Endothelial cell of umbilical vein (primary cell): Measurements from ENCODE around the gene SLC4A4. TPM values are rescaled to one million over a fixed set of nuclear protein-coding genes. Genes with fewer than 3 reads are reported as not detected.

Experiments
- BruUV-seq: library from RNA; stranded (reverse); fragments of 400-500 nt; replicated peaks from 2 replicates; lab custom pipeline; 2021; lab: Mats Ljungman, UMichigan
- CTCF ChIA-PET: fragments of 300-600, 350-600 bp; sonication (Branson Sonifier 250); formaldehyde crosslinking; loops from one replicate; lab custom pipeline; 2021; ENCODE audit warnings: antibody characterized with exemption, inconsistent platforms; lab: Charles Lee
- POLR2A ChIA-PET: fragments of 300-600, 350-600 bp; sonication (Branson Sonifier 250); formaldehyde crosslinking; loops from one replicate; lab custom pipeline; 2021; ENCODE audit warnings: antibody characterized with exemption, inconsistent platforms; lab: Charles Lee
- DNase-seq: peaks from one replicate; pipeline ENCODE4 v3.0.0-alpha.2; 2011; ENCODE audit warnings: low read depth, low spot score
- FAIRE-seq: peaks from 2 replicates; lab custom pipeline; 2011; peaks lifted over from hg19 to GRCh38; lab: Jason Lieb, UNC
- H2AFZ ChIP-seq: 2 replicates; pipeline ENCODE4 v1.6.0; 2012; ENCODE audit warnings: low read depth, low read length, control low read depth, inconsistent platforms
- H3K27ac ChIP-seq: 2 replicates; pipeline ENCODE4 v1.5.1; 2011; ENCODE audit warnings: low read depth, mild to moderate bottlenecking, control low read depth, low read length, moderate library complexity; ENCODE audit not compliant: insufficient read depth
- H3K27me3 ChIP-seq, 2 experiments: 2 replicates each; pipeline versions ENCODE4 v1.6.0 to v1.6.1; 2011; ENCODE audit warnings: low read length in 2 of 2, mixed read lengths in 1 of 2; ENCODE audit not compliant: control insufficient read depth in 2 of 2, insufficient read depth in 2 of 2
- H3K36me3 ChIP-seq, 2 experiments: 2 replicates in 1 of 2; 3 replicates in 1 of 2; pipeline ENCODE4 v1.5.1; 2011; ENCODE audit warnings: low read length in 2 of 2, mild to moderate bottlenecking in 1 of 2, moderate library complexity in 1 of 2; ENCODE audit not compliant: control insufficient read depth in 2 of 2, insufficient read depth in 2 of 2; ENCODE audit errors: extremely low read depth in 1 of 2
- H3K4me1 ChIP-seq: 3 replicates; pipeline ENCODE4 v1.5.1; 2011; ENCODE audit warnings: mild to moderate bottlenecking, low read length; ENCODE audit not compliant: control insufficient read depth, insufficient read depth; ENCODE audit errors: extremely low read depth
- H3K4me2 ChIP-seq: 2 replicates; pipeline ENCODE4 v1.6.1; 2011; ENCODE audit warnings: low read length, control low read depth, mixed read lengths; ENCODE audit not compliant: insufficient read depth
- H3K4me3 ChIP-seq, 3 experiments: fragments of 200-600 bp in 1 of 3; sonication (generic), shearing (Covaris generic) in 1 of 3; replicated peaks in 1 of 3; 2 replicates each; pipeline ENCODE4 v1.5.1; 2011 to 2016; ENCODE audit warnings: control low read depth in 3 of 3, low read length in 3 of 3, mild to moderate bottlenecking in 2 of 3, inconsistent platforms in 1 of 3, low read depth in 1 of 3, moderate library complexity in 1 of 3; ENCODE audit not compliant: insufficient read depth in 1 of 3
- H3K79me2 ChIP-seq: 2 replicates; pipeline ENCODE4 v1.6.0; 2012; ENCODE audit warnings: low read length, inconsistent platforms; ENCODE audit not compliant: control insufficient read depth, insufficient read depth
- H3K9ac ChIP-seq: replicated peaks from 2 replicates; pipeline ENCODE3; 2011; ENCODE audit warnings: low read length, control low read depth; ENCODE audit not compliant: insufficient read depth; ENCODE audit errors: extremely low read depth
- H3K9me1 ChIP-seq: replicated peaks from 3 replicates; pipeline ENCODE4 v1.6.0; 2011; ENCODE audit warnings: mild to moderate bottlenecking, low read length; ENCODE audit not compliant: control insufficient read depth, insufficient read depth; ENCODE audit errors: extremely low read depth
- H3K9me3 ChIP-seq: replicated peaks from 2 replicates; pipeline ENCODE4 v1.5.1; 2012; ENCODE audit warnings: low read length, inconsistent platforms; ENCODE audit not compliant: control insufficient read depth, insufficient read depth
- H4K20me1 ChIP-seq: replicated peaks from 2 replicates; pipeline ENCODE3; 2011; ENCODE audit warnings: mild to moderate bottlenecking, low read length; ENCODE audit not compliant: control insufficient read depth, insufficient read depth; ENCODE audit errors: extremely low read depth
- EZH2 ChIP-seq: IDR thresholded peaks from 2 replicates; pipeline ENCODE4 v1.6.1; 2012; ENCODE audit warnings: borderline replicate concordance, low read depth, mild to moderate bottlenecking, moderate library complexity, low read length, inconsistent platforms; ENCODE audit not compliant: severe bottlenecking
- FOS ChIP-seq: IDR thresholded peaks from 2 replicates; pipeline ENCODE4 v1.6.1; 2011; ENCODE audit warnings: mild to moderate bottlenecking, low read length, moderate library complexity, borderline replicate concordance; ENCODE audit not compliant: insufficient read depth
- GATA2 ChIP-seq: IDR thresholded peaks from 2 replicates; pipeline ENCODE4 v1.7.0; 2011; ENCODE audit warnings: low read depth, mild to moderate bottlenecking, moderate library complexity, mixed read lengths, low read length; ENCODE audit not compliant: insufficient read length, insufficient read depth
- JUN ChIP-seq: IDR thresholded peaks from 2 replicates; pipeline ENCODE4 v1.6.1; 2011; ENCODE audit warnings: borderline replicate concordance, low read depth; ENCODE audit not compliant: insufficient read length, insufficient read depth
- MYC ChIP-seq: IDR thresholded peaks from one replicate; pipeline ENCODE4 v1.6.1; 2011; ENCODE audit warnings: mild to moderate bottlenecking, low read depth, low read length
- POLR2A ChIP-seq: IDR thresholded peaks from 2 replicates; pipeline ENCODE4 v1.6.1; 2012; ENCODE audit warnings: low read depth, mild to moderate bottlenecking, control low read depth, low read length
- POLR2AphosphoS5 ChIP-seq: IDR thresholded peaks from 2 replicates; pipeline ENCODE4 v1.6.1; 2012; ENCODE audit warnings: low read depth, mild to moderate bottlenecking, control low read depth, low read length, moderate library complexity; ENCODE audit not compliant: insufficient read depth
- dilution Hi-C: fragments of 300-500 bp; cut with MboI; formaldehyde crosslinking; loops from one replicate; pipeline ENCODE4 v1.15.0; 2019; ENCODE audit warnings: low sequenced_read_pairs; ENCODE audit not compliant: extremely low pct_ligation_motif_present
- intact Hi-C: fragments of 100-400 bp; cut with micrococcal nuclease; formaldehyde crosslinking; loops from one replicate; pipeline ENCODE4 v1.10.0; 2022
- polyA plus RNA-seq, 4 experiments: library from polyadenylated mRNA; depleted of rRNA in 3 of 4; stranded (reverse) in 3 of 4; unstranded in 1 of 4; fragments of >200 nt; gene quantifications; 2 replicates each; pipeline versions ENCODE4 v1.2.1 to v1.2.3, GENCODE V29; 2011 to 2012; ENCODE audit warnings: missing spikeins in 1 of 4
- total RNA-seq: library from RNA; stranded (reverse); gene quantifications from 2 replicates; pipeline ENCODE4 v1.2.3, GENCODE V29; 2021
- TF ChIP-seq, protein P1 (sequence below), 2 donors: IDR thresholded peaks; 1 replicate in 1 of 2; 2 replicates in 1 of 2; pipeline ENCODE4 v1.5.1; 2011; ENCODE audit warnings: low read length in 2 of 2, mild to moderate bottlenecking in 2 of 2, moderate library complexity in 2 of 2, control low read depth in 1 of 2, inconsistent platforms in 1 of 2, low read depth in 1 of 2; ENCODE audit not compliant: insufficient read depth in 1 of 2; ENCODE audit errors: extremely low read depth in 1 of 2
- TF ChIP-seq, protein P2 (sequence below): IDR thresholded peaks from 2 replicates; pipeline ENCODE4 v1.6.1; 2011; ENCODE audit not compliant: insufficient read depth, insufficient read length

The SLC4A4 gene
- total and polyA plus RNA-seq, 2 donors (not counting 3 experiments of a cell fraction or from before 2014, with no cell fraction given) = not detected

DNA sequence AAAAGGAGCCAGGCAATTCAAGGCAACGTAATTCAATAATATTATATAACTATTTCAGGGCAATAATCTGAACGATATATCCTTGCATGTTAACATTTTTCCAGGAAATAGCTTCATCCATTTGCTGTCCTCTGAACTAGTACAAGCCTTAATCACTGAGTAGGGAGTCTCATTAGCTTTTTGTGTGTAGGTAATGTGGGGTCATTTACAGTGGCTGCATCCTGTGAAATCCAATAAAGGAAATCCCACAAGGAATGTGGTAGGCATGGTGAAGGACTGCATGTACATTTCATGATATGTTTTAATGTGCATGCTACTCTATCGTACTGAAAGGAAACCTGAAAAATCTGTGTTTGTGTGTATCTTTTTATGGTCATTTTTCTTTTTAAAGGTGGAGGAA lies 103.5 kb downstream of the SLC4A4 start:
- ChIA-PET POLR2A (no interaction called here), CTCF (no interaction called here)
- no peaks in the 10 kb centered on the region for H3K9me3 ChIP-seq
- H3K9ac ChIP-seq = no peak overlapping the region
- BruUV-seq = no TSS peak
- H3K4me2 ChIP-seq = no peak overlapping the region
- no peaks in the 10 kb centered on the region for H4K20me1 ChIP-seq
- no peaks in the 10 kb centered on the region for H3K4me1 ChIP-seq
- no peaks in the 10 kb centered on the region for H3K36me3 ChIP-seq
- H3K9me1 ChIP-seq = no peaks in the 10 kb centered on the region
- FAIRE-seq = no peak
- intact Hi-C loops (no loop called here), dilution Hi-C loops (no loop called here)
- no peak overlapping the region for H2AFZ ChIP-seq
- no peak for DNase-seq
- H3K4me3 ChIP-seq = no peak overlapping the region
- TF ChIP-seq POLR2AphosphoS5 (no peak), POLR2A (no peak), EZH2 (no peak), FOS (no peak), JUN (no peak), MYC (no peak), GATA2 (no peak)
- TF ChIP-seq, protein P1, sequence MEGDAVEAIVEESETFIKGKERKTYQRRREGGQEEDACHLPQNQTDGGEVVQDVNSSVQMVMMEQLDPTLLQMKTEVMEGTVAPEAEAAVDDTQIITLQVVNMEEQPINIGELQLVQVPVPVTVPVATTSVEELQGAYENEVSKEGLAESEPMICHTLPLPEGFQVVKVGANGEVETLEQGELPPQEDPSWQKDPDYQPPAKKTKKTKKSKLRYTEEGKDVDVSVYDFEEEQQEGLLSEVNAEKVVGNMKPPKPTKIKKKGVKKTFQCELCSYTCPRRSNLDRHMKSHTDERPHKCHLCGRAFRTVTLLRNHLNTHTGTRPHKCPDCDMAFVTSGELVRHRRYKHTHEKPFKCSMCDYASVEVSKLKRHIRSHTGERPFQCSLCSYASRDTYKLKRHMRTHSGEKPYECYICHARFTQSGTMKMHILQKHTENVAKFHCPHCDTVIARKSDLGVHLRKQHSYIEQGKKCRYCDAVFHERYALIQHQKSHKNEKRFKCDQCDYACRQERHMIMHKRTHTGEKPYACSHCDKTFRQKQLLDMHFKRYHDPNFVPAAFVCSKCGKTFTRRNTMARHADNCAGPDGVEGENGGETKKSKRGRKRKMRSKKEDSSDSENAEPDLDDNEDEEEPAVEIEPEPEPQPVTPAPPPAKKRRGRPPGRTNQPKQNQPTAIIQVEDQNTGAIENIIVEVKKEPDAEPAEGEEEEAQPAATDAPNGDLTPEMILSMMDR (IDR thresholded peaks at IDR 0.05; ENCODE audit: extremely low read depth in 1 of 2, insufficient read depth in 1 of 2, low read depth in 1 of 2, low read length in 2 of 2) = no peak
- TF ChIP-seq, protein P2, sequence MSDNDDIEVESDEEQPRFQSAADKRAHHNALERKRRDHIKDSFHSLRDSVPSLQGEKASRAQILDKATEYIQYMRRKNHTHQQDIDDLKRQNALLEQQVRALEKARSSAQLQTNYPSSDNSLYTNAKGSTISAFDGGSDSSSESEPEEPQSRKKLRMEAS = no peak
- no peak overlapping the region for H3K27ac ChIP-seq
- H3K27me3 ChIP-seq = no peaks in the 10 kb centered on the region
- H3K79me2 ChIP-seq = no peaks in the 10 kb centered on the region
